ENCODE results near the gene UHRF2.

DNA sequence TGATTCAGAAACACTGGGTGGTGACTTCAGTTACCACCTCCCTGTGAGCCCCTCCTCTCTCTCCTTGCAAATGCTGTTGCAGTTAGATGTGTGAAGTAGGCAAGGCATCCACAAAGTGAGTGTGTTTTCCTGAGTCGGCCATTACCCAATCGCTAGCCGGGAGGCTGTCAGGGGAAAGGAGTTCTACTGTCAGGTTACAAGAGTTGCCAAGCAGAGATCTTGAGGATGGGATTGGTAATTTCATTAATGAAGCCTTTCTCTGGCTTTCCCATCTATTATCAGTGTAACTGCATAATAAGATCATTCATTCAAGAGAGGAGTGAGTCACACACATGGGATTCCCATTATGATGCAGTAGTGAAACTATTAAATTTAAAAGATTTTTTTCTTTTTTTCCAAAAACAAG lies 125.7 kb downstream of the UHRF2 start:
- TF ChIP-seq POLR2A (IDR thresholded peaks at IDR 0.05), result no peak
- TF ChIP-seq, protein P1, sequence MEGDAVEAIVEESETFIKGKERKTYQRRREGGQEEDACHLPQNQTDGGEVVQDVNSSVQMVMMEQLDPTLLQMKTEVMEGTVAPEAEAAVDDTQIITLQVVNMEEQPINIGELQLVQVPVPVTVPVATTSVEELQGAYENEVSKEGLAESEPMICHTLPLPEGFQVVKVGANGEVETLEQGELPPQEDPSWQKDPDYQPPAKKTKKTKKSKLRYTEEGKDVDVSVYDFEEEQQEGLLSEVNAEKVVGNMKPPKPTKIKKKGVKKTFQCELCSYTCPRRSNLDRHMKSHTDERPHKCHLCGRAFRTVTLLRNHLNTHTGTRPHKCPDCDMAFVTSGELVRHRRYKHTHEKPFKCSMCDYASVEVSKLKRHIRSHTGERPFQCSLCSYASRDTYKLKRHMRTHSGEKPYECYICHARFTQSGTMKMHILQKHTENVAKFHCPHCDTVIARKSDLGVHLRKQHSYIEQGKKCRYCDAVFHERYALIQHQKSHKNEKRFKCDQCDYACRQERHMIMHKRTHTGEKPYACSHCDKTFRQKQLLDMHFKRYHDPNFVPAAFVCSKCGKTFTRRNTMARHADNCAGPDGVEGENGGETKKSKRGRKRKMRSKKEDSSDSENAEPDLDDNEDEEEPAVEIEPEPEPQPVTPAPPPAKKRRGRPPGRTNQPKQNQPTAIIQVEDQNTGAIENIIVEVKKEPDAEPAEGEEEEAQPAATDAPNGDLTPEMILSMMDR (IDR thresholded peaks at IDR 0.05), result no peak
